HG02759 (cell line): ENCODE measurements around the gene CPVL.

Experiments used
- ATAC-seq: cut with Tn5 transposase; IDR thresholded peaks from one replicate; pipeline ENCODE4 v1.9.1; 2021; ENCODE audit warnings: mild to moderate bottlenecking, moderate library complexity; ENCODE audit not compliant: unreplicated experiment

Gene CPVL

GRCh38 chr7:29045258-29046086 lies 100.9 kb downstream of the CPVL start:
- no peak for ATAC-seq

DNA sequence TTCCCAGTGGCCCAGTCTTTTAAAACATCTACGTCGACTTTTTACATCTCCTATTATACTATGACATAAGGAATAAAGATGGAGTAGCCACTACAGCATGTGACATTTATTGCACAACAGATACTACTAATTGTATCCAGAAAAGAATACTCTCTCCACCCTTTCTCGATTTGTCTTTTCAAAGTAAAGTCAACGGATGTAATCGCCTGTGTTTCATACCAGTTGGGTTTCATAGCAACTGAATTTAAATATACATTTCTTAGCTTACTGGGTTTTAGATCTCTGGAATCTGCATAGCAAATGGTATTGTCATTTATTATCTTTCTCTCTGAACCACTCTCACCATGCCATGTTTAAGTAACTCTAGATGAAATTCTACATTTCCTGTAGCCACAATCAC lies 101.8 kb downstream of the CPVL start:
- ATAC-seq = no peak

DNA sequence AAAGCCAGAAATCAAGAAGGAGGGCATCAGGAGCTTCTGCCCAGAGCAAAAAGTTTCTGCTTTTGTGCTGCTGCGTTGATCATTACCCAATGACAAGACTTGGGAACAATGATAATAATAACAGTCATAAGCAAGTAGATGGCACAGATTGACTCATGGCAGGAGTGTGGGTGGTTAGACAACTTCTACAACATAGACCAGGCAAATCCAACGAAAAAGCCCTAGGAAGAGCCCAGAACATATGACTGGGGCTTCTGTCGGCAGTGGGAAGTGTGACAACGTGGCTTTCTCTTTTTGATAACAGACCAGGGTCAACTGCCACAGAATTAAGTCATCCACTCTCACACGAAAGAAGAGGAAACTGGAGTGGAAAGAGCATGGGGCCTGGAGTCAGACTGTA lies 102.8 kb downstream of the CPVL start:
- no peak for ATAC-seq

- ATAC-seq = no peak
Measured at GRCh38 chr7:29042824-29043231, 103.5 kb downstream of the CPVL start.

DNA sequence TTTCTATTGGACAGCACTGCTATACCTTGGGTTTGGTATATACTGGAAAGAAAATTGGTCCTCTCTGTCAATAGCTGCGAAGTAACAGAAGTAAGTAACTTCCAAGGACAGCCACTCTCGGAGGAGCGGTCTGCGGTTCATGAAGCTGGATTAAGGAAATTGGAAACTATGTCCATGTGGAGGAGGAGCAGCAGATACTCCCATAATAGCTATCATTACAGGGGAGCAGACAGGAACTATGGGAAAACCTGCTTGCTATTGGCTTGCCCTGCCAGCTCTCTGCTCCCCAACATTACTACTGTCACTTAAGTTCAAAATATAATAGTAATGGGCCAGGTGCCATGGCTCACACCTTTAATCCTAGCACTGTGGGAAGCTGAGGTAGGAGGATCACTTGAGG lies 104.3 kb downstream of the CPVL start:
- no peak for ATAC-seq

DNA sequence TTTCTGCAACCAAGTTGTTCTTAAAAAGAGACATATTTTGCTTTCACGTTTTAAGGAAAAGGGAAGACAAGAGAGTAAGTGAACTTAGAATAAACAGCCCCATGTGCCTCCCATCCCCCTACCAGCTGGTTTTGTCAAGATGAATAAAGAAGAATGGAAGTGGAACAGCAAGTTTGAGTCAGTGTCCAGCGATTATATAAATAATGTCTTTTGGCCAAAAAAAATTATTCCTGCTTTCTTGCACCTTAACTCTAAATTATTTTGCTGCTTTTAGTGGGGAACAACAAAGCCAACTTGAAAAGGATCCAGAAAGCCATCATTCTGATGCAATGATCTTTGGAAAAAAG lies 105.8 kb downstream of the CPVL start:
- ATAC-seq = no peak

DNA sequence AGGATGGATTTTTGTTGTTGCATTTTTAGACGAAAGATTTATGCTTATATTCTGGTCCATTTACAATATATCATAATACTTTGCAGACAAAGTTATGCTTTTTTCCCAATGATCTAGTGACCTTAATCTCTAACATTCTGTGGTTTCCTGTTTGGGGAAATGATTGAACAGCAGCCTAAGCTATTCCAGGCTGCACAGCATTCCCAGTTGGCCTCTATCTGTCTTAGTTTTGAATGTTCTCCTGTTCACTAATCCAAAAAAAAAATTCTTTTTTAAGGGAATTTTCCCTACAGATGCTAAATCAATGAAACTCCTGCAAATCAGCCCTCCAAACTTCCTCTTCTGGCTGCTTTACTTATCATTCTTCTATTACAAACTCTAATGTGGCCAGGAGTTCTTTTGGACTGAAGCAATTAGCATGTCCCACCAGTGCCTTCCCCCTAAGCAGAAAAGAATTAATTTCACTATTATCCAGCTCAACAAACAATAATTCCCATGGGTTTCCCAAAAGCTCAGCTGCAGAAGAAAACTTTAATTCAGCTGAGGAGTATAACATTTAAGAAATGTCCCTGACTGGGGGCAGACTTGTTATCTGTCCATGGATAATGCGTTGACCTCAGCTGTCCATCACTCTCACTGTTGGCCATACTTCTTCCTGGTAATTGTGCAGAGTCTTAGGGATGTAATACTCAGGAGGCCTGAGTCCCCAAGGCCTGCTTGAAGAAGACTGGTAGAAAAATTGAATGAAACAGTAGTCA lies 106.3 kb downstream of the CPVL start:
- ATAC-seq = no peak

DNA sequence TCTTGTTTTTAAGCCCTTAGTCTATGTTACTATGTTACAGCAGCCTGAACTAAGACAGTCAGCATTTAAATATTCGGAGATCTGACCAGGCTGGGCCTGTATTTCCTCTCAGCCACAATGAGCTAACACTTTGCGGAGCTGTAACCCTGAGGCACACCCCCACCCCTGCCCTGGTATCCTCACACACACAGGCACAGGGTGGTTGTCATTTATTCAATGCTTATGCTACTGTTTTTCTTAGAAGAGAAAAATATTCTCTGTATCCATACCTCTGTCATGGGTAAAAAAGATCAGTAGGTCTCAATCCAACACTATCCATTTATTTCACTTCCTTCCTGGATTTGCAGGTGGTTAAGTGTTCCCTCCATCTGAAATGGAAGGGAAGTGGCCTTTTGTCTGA lies 107.9 kb downstream of the CPVL start:
- no peak for ATAC-seq

DNA sequence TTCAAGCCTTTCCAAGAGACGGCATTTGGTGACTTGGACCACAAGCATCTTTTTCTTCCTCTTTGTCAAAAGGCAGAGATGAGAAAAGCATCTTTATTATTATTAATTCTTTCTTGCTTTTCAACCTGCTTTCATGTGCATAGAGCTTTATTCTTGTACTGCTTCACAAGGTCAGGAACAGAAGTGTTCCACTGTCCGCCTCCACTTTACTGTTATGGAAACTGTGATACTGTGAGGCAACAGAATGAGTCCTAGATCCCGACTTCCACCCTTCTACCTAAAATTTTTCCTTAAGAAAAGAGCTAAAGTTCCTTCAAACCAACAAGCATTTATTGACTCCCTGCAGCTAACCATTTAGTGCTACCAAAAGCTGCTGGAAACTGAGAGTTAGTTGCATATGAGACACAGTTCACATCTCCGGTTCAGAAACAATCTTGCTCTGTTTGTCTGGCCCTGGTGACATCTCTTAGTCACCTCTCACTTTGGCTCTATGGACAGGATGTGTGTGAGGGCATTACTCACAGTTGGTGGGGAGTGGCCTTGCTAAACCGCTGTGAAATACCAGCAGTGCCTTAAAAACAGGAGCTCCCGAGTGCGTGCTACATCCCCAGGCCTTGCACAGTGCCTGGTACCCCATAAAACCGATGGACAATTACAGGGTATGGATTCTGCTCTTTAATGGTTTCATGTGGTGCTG lies 111.1 kb downstream of the CPVL start:
- no peak for ATAC-seq

- ATAC-seq = no peak
Measured at GRCh38 chr7:29033584-29033983, 112.8 kb downstream of the CPVL start.

- ATAC-seq = no peak
Measured at GRCh38 chr7:29032146-29032545, 114.2 kb downstream of the CPVL start.

DNA sequence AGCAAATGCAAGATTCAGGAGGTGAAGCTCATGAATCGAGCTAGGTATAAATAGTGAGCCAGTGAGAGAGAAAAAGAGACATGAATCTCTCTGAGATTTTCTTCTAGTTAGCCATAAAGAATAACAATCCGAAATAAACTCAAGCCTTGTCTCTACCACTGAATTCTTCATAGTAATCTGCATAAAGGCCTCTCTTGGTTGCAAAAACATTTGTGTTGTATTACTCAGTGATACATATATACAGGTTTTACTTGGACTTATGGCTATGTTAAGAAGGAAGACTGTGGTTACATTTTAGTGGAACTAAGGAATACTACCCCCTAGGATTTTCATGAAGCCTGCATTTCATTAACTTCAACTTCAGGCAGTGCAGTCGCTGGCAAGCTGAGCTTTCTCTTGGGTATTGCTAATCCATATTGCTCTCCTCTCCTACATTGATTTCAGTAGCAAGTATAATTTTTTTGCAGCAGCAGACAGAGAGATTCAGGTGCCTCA lies 115.5 kb downstream of the CPVL start:
- ATAC-seq = no peak

- ATAC-seq = no peak
Measured at GRCh38 chr7:29022291-29022988, 123.9 kb downstream of the CPVL start.

- no peak for ATAC-seq
Measured at GRCh38 chr7:29019896-29020295, 126.4 kb downstream of the CPVL start.

GRCh38 chr7:29019387-29019786 lies 127.0 kb downstream of the CPVL start:
- ATAC-seq = no peak

DNA sequence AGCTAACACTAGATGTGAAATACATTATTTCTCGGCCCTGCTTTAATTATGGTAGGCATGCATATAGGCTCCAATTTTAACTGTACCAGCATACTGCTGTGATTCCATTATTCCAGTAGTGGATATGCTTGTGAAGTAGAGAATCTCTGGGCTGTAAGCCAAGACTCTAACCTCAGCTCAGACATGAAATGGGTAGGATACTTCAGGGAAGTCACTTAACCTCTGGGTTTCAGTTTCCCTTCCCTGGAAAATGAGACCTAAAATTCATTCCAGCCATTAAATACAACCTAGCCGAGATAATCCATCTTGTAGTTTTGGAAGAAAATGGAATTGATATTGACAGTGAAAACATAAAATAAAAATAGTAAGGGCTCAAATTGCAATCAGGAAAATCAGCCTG lies 128.6 kb downstream of the CPVL start:
- ATAC-seq = no peak

- no peak for ATAC-seq
Measured at GRCh38 chr7:29014725-29015124, 131.6 kb downstream of the CPVL start.

GRCh38 chr7:29013931-29014330 lies 132.4 kb downstream of the CPVL start:
- ATAC-seq = no peak

DNA sequence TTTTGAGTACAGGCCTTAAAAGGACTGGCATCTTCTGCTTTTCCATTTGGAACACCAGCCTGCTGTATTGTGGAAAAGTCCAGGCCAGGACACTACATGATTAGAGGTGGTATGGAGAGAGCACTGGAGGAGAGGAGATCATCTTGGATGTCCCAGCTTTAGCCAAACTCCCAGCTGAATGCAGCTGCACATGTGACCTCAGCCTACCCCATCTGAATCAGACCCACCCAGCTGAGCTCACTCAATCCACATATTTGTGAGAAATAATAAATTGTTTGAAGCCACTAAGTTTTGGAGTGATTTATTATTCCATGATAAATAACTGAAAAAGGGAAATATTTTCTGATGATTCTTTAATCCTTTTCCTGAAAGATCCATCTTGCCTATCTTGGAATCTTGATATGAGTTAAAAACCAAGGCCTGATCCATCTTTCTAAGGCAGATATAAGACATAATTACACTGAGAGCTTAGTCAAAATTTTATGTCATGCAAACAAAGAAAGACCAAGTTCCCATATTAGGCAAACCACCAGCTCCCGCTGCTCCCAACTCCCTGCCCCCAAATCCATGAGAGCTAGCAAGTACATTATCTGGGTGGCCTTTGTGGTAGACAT lies 133.1 kb downstream of the CPVL start:
- ATAC-seq = no peak

DNA sequence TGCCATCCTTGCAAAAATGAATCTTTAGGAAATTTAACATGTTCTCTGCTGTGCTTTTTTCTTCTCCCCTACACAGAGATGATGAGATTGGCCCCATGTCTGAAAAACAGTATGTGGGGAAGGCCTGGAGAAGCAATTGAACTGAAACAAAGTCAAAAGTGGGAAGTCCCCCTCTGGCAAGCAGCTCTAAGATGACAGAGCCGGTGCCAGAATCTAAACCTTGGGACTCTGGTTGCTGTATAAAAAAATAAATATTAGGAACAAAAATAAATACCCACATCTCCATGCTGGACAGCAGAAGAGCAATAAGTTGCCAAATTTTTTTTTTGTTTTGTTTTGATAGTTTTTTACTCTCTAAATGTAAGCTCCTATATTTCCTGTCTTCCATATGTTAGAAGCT lies 136.4 kb downstream of the CPVL start:
- no peak for ATAC-seq

GRCh38 chr7:29008590-29008989 lies 137.7 kb downstream of the CPVL start:
- no peak for ATAC-seq
